Epithelial cell of proximal tubule (primary cell): ENCODE measurements around the gene SLC47A1. TPM values are rescaled to one million over a fixed set of nuclear protein-coding genes. Genes with fewer than 3 reads are reported as not detected.
"Not testable (repeated sequence)": the region's sequence is repeated elsewhere in the genome, so short reads cannot be mapped to it uniquely, and the experiment has no call there.

ENCODE experiments used
- DNase-seq: peaks from one replicate; pipeline ENCODE4 v3.0.0-alpha.2; 2011; ENCODE audit warnings: low read depth
- H3K4me3 ChIP-seq: 2 replicates; pipeline ENCODE4 v1.5.1; 2011; ENCODE audit warnings: low read depth, mild to moderate bottlenecking, low read length
- CTCF ChIP-seq: conservative IDR thresholded peaks from 2 replicates; pipeline ENCODE4 v1.5.1; 2012; ENCODE audit warnings: low read depth, mild to moderate bottlenecking, low read length
- total RNA-seq: library from RNA; depleted of rRNA; stranded (reverse); fragments of >200 nt; gene quantifications from 2 replicates; pipeline ENCODE4 v1.2.3, GENCODE V29; 2015

Gene SLC47A1
- total RNA-seq, 1 donor from 2014 or later, result 0.52 TPM

- no peak overlapping the region for H3K4me3 ChIP-seq
- no peak for DNase-seq
- TF ChIP-seq CTCF, result no peak
These were observed 22.8 kb upstream of the SLC47A1 start for GRCh38 chr17:19510903-19511302.

DNA sequence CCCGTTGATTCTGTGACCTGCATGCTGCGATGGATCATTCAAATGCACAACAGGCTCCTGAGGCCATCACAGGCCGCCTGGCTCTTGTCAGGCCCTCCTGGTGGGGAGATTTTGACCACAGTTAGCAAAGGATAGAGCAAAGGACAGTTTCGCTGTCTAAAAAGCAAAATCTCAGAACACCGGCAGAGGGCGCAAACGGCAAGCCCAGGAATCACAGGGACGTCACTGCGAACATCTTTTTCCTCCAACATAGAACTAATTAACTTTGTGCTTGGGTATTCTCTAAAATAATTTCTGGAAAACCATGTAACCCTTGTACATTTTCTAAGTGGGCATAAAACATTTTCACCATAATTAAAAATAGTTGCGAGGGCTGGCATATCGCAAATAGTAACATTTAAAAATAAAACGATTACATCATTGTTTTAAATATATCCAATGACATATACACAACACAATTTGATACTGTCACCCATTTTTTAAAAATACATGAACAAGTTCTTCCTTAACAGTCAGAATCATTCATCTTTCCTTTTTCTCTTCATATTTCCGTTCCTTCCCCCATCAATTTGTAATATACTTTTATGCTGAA, 19.7 kb upstream of the SLC47A1 start:
- no peak overlapping the region for H3K4me3 ChIP-seq
- TF ChIP-seq CTCF, result peak; percentile 94
- no peak for DNase-seq

DNA sequence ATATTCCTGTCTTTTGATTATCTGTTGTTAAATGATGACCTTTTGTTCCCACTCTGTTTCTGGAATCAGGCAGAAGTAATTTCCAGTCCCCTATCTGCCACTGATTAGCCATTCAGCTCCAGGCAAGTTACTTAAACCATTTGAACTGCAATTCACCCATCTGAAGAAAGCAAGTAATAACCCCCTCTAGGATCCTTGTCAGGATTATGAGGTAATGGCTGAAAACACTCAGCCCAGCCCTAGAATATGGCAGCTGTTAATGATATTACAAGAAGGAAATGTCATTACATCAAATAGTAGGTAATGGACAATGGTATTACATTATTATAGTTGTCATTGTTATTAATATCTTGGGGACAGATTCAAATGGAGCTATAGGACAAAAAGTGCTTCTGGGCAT, 16.0 kb upstream of the SLC47A1 start:
- no peak for DNase-seq
- TF ChIP-seq CTCF, result no peak
- H3K4me3 ChIP-seq, result no peak overlapping the region

DNA sequence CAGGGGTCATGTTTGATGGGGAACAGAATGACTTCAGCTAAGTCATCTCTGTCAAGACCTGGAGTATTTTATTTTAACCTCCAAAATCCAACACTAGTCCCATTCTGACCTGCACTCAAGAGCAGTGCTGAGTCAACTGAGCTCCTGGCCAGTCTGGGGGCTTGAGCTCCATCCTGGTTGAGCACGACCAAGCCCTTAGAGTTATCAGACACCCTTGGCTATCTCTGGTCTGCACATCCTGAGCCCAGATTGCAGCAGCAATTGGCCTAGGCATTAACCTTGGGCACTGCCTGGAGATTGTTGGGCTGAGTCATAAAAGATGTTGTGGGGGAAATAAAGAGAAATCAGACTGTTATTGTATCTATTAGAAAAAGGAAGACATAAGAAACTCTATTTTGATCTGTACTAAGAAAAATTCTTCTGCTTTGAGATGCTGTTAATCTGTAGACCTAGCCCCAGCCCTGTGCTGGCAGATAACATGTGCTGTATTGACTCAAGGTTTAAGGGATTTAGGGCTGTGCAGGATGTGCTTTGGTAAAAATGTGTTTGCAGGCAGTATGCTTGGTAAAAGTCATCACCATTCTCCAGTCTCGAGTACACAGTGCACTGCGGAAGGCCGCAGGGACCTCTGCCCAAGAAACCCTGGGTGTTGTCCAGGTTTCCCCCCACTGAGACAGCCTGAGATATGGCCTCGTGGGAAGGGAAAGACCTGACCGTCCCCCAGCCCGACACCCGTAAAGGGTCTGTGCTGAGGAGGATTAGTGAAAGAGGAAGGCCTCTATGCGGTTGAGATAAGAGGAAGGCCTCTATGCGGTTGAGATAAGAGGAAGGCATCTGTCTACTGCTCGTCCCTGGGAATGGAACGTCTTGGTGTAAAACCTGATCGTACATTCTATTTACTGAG, 14.0 kb upstream of the SLC47A1 start:
- H3K4me3 ChIP-seq, DNase-seq: not testable (repeated sequence)

DNA sequence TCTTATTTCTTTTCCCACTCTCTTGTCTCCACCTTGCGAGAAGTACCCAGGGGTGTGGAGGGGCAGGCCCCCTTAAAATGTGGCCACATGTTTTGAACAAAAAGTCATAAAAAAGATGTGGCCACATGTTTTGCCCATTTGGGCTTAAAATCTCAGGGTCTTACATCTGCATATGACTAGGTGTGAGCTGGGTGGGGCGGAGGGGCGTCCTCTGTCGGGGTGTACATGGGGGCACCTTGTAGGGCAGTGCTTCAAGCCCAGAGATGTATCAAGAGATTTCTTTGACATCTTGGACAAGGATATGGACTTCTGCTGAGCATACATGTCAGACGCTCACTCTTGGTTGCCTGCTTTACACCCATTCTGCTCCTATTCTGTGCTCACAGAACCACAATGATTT, 13.0 kb upstream of the SLC47A1 start:
- DNase-seq, result no peak
- H3K4me3 ChIP-seq, result no peak overlapping the region
- TF ChIP-seq CTCF, result no peak

DNA sequence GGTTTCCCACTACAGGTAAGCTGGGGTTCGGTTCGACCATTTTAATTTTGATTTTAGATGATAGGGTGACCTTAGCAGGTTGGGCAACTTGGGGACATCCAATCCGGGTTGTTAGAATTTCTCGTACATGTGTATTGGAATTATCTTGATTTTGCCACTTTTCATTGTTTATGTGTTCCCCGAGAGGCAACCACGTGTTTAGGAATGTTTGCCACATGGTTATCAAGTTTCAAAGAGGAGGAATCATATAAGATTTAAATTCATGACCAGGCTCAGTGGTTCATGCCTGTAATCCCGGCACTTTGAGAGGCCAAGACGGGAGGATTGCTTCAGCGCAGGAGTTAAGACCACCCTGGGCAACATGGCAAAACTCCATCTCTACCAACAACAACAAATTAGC, 10.0 kb upstream of the SLC47A1 start:
- TF ChIP-seq CTCF, result no peak
- H3K4me3 ChIP-seq, result no peak overlapping the region

DNA sequence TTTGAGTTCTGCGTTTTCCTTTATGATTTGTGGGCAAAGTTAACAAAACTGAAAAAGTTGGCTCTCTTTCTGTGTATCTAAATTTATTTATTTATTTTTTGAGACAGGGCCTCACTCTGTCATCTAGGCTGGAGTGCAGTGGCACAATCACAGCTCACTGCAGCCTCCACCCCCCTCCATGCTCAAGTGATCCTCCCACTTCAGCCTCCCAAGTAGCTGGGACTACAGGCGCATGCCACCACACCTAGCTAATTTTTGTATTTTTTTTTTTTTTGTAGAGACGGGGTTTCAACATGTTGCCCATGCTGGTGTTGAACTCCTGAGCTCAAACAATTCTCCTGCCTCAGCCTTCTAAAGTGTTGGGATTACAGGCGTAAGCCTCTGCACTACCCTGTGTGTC, 6.7 kb upstream of the SLC47A1 start:
- not testable (repeated sequence) for DNase-seq, H3K4me3 ChIP-seq

More for the DNA sequence above, 10.0 kb upstream of the SLC47A1 start:
- no peak for DNase-seq

DNA sequence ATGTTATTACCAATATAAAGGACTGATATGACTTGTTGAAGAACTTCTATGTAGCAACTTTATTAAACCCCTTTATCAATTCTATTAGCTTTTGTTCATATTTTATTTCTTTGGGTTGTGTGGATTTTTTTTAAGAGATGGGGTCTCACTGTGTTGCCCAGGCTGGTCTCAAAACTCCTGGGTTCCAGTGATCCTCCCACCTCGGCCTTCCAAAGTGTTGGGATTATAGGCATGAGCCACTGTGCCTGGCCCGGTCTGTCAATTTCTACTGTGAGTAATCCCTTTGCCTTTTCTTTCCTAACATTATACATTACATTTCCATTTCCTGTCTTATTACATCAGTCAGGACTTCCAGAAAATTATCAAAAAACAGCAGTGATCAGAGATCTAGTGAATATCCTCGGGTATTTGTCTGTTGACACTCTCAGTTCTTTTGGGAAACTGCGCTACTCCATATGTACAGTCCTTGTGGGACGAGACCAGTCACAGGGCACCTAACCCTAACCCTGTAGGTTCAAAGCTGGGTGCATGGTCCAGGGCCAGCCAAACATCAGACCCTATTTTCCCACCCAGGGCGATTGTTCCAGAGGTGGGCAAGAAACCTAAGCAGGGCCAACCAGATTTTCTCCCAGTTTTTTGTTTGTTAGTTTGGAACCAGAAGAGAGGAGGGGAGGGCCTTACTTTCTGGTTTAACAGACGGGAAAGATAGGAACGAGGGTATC, 1.7 kb upstream of the SLC47A1 start:
- DNase-seq, result no peak
- no peak for TF ChIP-seq CTCF
- H3K4me3 ChIP-seq, result no peak overlapping the region
